DMS114 treated with DMSO at 0.1 percent for 48 hours (cell line): Measurements from ENCODE around the gene TMED9.
"Not testable (repeated sequence)": the region's sequence is repeated elsewhere in the genome, so short reads cannot be mapped to it uniquely, and the experiment has no call there.

ENCODE experiments used
- DNase-seq: peaks from one replicate; lab custom pipeline; 2025; ENCODE audit not compliant: unreplicated experiment; lab: John Stamatoyannopoulos, UW

The TMED9 gene

GRCh38 chr5:177605667-177606066 lies 13.7 kb downstream of the TMED9 start:
- no peak for DNase-seq

- DNase-seq: no peak
Measured at GRCh38 chr5:177606071-177607051, 14.4 kb downstream of the TMED9 start.

GRCh38 chr5:177607115-177607451 lies 15.1 kb downstream of the TMED9 start:
- DNase-seq: no peak

- DNase-seq: peak; percentile 70
Measured at GRCh38 chr5:177607452-177608192, 15.6 kb downstream of the TMED9 start.

GRCh38 chr5:177608243-177609075 lies 16.5 kb downstream of the TMED9 start:
- no peak for DNase-seq

GRCh38 chr5:177609076-177610059 lies 17.4 kb downstream of the TMED9 start:
- no peak for DNase-seq

- no peak for DNase-seq
Measured at GRCh38 chr5:177610131-177610769, 18.2 kb downstream of the TMED9 start.

- no peak for DNase-seq
Measured at GRCh38 chr5:177610770-177611445, 18.9 kb downstream of the TMED9 start.

GRCh38 chr5:177611446-177612214 lies 19.6 kb downstream of the TMED9 start:
- no peak for DNase-seq

GRCh38 chr5:177612215-177612673 lies 20.2 kb downstream of the TMED9 start:
- DNase-seq: no peak

GRCh38 chr5:177620560-177620959 lies 28.6 kb downstream of the TMED9 start:
- DNase-seq: no peak

GRCh38 chr5:177624172-177624571 lies 32.2 kb downstream of the TMED9 start:
- DNase-seq: not testable (repeated sequence)

GRCh38 chr5:177630186-177630585 lies 38.2 kb downstream of the TMED9 start:
- DNase-seq: not testable (repeated sequence)

GRCh38 chr5:177634912-177635311 lies 42.9 kb downstream of the TMED9 start:
- not testable (repeated sequence) for DNase-seq

- DNase-seq: not testable (repeated sequence)
Measured at GRCh38 chr5:177645462-177645861, 53.5 kb downstream of the TMED9 start.
